HepG2 (cell line): ENCODE results near the gene KRT6B. TPM values are rescaled to one million over a fixed set of nuclear protein-coding genes. Genes with fewer than 3 reads are reported as not detected.

Experiments
- ATAC-seq: fragments of 200-7000 bp; cut with Tn5 transposase; 3 replicates; pipeline ENCODE4 v1.9.1; 2020; ENCODE audit warnings: mild to moderate bottlenecking, moderate library complexity
- BruUV-seq: library from RNA; stranded (reverse); fragments of 400-500 nt; replicated peaks from 2 replicates; lab custom pipeline; 2021; lab: Mats Ljungman, UMichigan
- CTCF ChIA-PET: fragments of 300-600 bp; formaldehyde crosslinking; extraction: SDS; loops from one replicate; lab custom pipeline; 2021; ENCODE audit warnings: low total read pairs, inconsistent platforms, low intra/inter-chr PET ratio; lab: Yijun Ruan, JAX
- POLR2A ChIA-PET: fragments of 350-600 bp; sonication (Branson Sonifier 250); formaldehyde crosslinking; loops from one replicate; lab custom pipeline; 2020; ENCODE audit warnings: antibody characterized with exemption, inconsistent platforms; lab: Yijun Ruan, JAX
- DNase-seq: peaks from one replicate; pipeline ENCODE4 v3.0.0-alpha.2; 2015; ENCODE audit warnings: low spot score
- FAIRE-seq: peaks from 3 replicates; lab custom pipeline; 2011; peaks lifted over from hg19 to GRCh38; lab: Jason Lieb, UNC
- H2AFZ ChIP-seq: one replicate; pipeline ENCODE4 v1.6.1; 2011; ENCODE audit warnings: low read length, inconsistent platforms
- H3K27ac ChIP-seq: fragments of 300-600 bp; 3 replicates; pipeline ENCODE4 v1.8.0; 2011; ENCODE audit warnings: mixed run types, mild to moderate bottlenecking, mixed read lengths, low read length, inconsistent platforms; ENCODE audit not compliant: insufficient read depth; ENCODE audit errors: extremely low read length
- H3K27me3 ChIP-seq, 2 experiments: fragments of 200-600 bp in 1 of 2; 2 replicates in 1 of 2; 3 replicates in 1 of 2; pipeline versions ENCODE4 v1.6.0 to v1.8.0; 2011; ENCODE audit warnings: low read length in 2 of 2, mild to moderate bottlenecking in 2 of 2, moderate library complexity in 2 of 2, inconsistent platforms in 1 of 2; ENCODE audit not compliant: insufficient read depth in 2 of 2, control insufficient read depth in 1 of 2
- H3K36me3 ChIP-seq, 2 experiments: fragments of 200-600 bp in 1 of 2; replicated peaks in 1 of 2; 2 replicates in 1 of 2; 3 replicates in 1 of 2; pipeline versions ENCODE4 v1.5.1 to v1.8.0; 2011; ENCODE audit warnings: low read length in 2 of 2, inconsistent platforms in 1 of 2; ENCODE audit not compliant: insufficient read depth in 2 of 2, control insufficient read depth in 1 of 2
- H3K4me1 ChIP-seq: 2 replicates; pipeline ENCODE4 v1.5.1; 2012; ENCODE audit warnings: low read length, inconsistent platforms; ENCODE audit not compliant: insufficient read depth
- H3K4me2 ChIP-seq: 2 replicates; pipeline ENCODE4 v1.6.0; 2011; ENCODE audit warnings: low read depth, low read length, inconsistent platforms
- H3K4me3 ChIP-seq, 3 experiments: fragments of 200-600 bp in 1 of 3; sonication (generic), shearing (Covaris generic) in 1 of 3; replicated peaks in 1 of 3; 2 replicates each; pipeline ENCODE4 v1.5.1; 2011 to 2016; ENCODE audit warnings: low read length in 3 of 3, inconsistent platforms in 2 of 3, low read depth in 2 of 3, mild to moderate bottlenecking in 2 of 3, control low read depth in 1 of 3, mixed read lengths in 1 of 3; ENCODE audit not compliant: insufficient read depth in 1 of 3
- H3K79me2 ChIP-seq: one replicate; pipeline ENCODE4 v1.6.1; 2011; ENCODE audit warnings: low read length, inconsistent platforms; ENCODE audit not compliant: insufficient read depth
- H3K9ac ChIP-seq: 2 replicates; pipeline ENCODE4 v1.6.0; 2011; ENCODE audit warnings: mild to moderate bottlenecking, low read depth, low read length, inconsistent platforms; ENCODE audit not compliant: insufficient read depth
- H3K9me3 ChIP-seq: 2 replicates; pipeline ENCODE4 v1.5.1; 2012; ENCODE audit warnings: mild to moderate bottlenecking, low read length
- H4K20me1 ChIP-seq: 2 replicates; pipeline ENCODE4 v1.6.0; 2011; ENCODE audit warnings: inconsistent platforms, mild to moderate bottlenecking, low read length, moderate library complexity; ENCODE audit not compliant: insufficient read depth
- ARNTL ChIP-seq: sonication (generic); formaldehyde crosslinking; IDR thresholded peaks from 2 replicates; pipeline ENCODE4 v1.4.0; 2020; ENCODE audit warnings: mild to moderate bottlenecking, missing genetic modification reagents
- HNRNPLL ChIP-seq: fragments of 200-400 bp; formaldehyde crosslinking; IDR thresholded peaks from 2 replicates; pipeline ENCODE4 v1.6.1; 2017; ENCODE audit warnings: mild to moderate bottlenecking, low read depth, low read length; ENCODE audit not compliant: poor library complexity, severe bottlenecking
- PHF8 ChIP-seq: sonication (generic); formaldehyde crosslinking; IDR thresholded peaks from 2 replicates; pipeline ENCODE4 v1.5.0; 2020; ENCODE audit warnings: missing genetic modification reagents
- ZFP41 ChIP-seq: sonication (generic); formaldehyde crosslinking; IDR thresholded peaks from 2 replicates; pipeline ENCODE4 v1.4.0; 2020; ENCODE audit warnings: mild to moderate bottlenecking, missing genetic modification reagents, borderline replicate concordance
- WGBS: methylation state at CpG from one replicate; pipeline ENCODE4 v1.1.6; 2017; ENCODE audit warnings: low lambda C conversion rate; 5-methylcytosine and 5-hydroxymethylcytosine counted together
- in situ Hi-C: cut with HindIII; loops from 2 replicates; pipeline ENCODE4 v1.10.0; 2017; ENCODE audit warnings: low pct_unique_long_range_greater_than_20kb; ENCODE audit not compliant: extremely low pct_ligation_motif_present
- intact Hi-C: fragments of 100-400 bp; cut with micrococcal nuclease; formaldehyde crosslinking; loops from one replicate; pipeline ENCODE4 v1.10.0; 2022; ENCODE audit not compliant: unreplicated experiment
- polyA plus RNA-seq, 8 experiments: library from polyadenylated mRNA; depleted of rRNA in 3 of 8; stranded (reverse) in 7 of 8; unstranded in 1 of 8; fragments of >200 nt; fragmentation: Illumina TruSeq in 4 of 8; extraction: Trizol in 4 of 8; gene quantifications; 2 replicates each; pipeline versions ENCODE4 v1.2.1 to v1.2.3, GENCODE V29; 2011 to 2016; ENCODE audit warnings: low read depth in 4 of 8, missing spikeins in 1 of 8, mixed read lengths in 1 of 8; ENCODE audit not compliant: insufficient read depth in 1 of 8
- total RNA-seq, 5 experiments: library from RNA; depleted of rRNA; stranded (reverse); fragments of >200 nt; fragmentation: Illumina TruSeq; extraction: Trizol; gene quantifications; 2 replicates each; pipeline ENCODE4 v1.2.3, GENCODE V29; 2016; ENCODE audit warnings: low read depth in 1 of 5
- TF ChIP-seq, protein P1 (sequence below): sonication (generic); formaldehyde crosslinking; conservative IDR thresholded peaks from 2 replicates; pipeline ENCODE4 v1.4.0; 2020; ENCODE audit warnings: mild to moderate bottlenecking, missing genetic modification reagents, moderate library complexity
- TF ChIP-seq, protein P2 (sequence below): sonication (generic); formaldehyde crosslinking; conservative IDR thresholded peaks from 2 replicates; pipeline ENCODE4 v1.8.0; 2022; ENCODE audit warnings: missing genetic modification reagents
- TF ChIP-seq, protein P3 (sequence below): sonication (generic); formaldehyde crosslinking; IDR thresholded peaks from 2 replicates; pipeline ENCODE4 v1.5.0; 2020; ENCODE audit warnings: mild to moderate bottlenecking, missing genetic modification reagents
- TF ChIP-seq, protein P4 (sequence below): IDR thresholded peaks from 2 replicates; pipeline ENCODE4 v1.6.1; 2016; ENCODE audit warnings: mild to moderate bottlenecking, missing biosample characterization, missing genetic modification reagents
- TF ChIP-seq, protein P5 (sequence below): sonication (generic); formaldehyde crosslinking; conservative IDR thresholded peaks from 2 replicates; pipeline ENCODE4 v1.5.0; 2020; ENCODE audit warnings: missing genetic modification reagents

The KRT6B gene
- total and polyA plus RNA-seq, 2 of the 13 experiments (the other 11 are each of a cell fraction or from before 2014, with no cell fraction given): not detected

DNA sequence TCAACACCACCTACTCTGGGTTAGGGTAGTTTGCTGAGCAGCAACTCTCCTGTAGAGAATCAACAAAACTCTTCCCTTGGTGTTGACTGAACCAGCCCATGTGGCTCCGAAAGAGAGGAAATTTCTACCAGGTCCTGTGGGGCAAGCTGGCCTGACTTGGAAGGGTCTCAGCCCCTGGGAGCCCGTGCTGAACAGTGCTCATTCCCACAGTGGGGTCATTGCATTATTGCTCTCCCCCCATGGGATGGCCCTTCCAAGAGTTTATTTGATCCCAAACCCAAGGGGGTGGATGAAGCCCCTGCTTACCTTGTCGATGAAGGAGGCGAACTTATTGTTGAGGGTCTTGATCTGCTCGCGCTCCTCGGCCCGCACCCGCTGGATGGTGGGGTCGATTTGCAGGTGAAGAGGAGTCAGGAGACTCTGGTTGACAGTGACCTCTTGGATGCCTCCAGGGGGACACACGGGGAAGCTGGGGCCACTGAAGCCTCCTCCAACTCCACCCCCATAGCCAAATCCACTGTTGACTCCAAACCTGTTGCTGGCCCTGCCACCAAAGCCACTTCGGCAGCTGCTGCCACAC lies 18.4 kb downstream of the KRT6B start:
- Histone ChIP-seq H3K4me2 (no peak overlapping the region), H3K9me3 (no peaks in the 10 kb centered on the region), H3K27me3 (peaks cover 4 to 13% of the 10 kb centered on the region in 2 experiments; a peak in 3 of 5 replicates), H3K9ac (no peak overlapping the region), H3K4me3 (no peak overlapping the region), H2AFZ (no peak overlapping the region), H3K36me3 (no peaks in the 10 kb centered on the region), H4K20me1 (no peaks in the 10 kb centered on the region), H3K79me2 (no peaks in the 10 kb centered on the region), H3K27ac (no peak overlapping the region), H3K4me1 (no peaks in the 10 kb centered on the region; the same call in 1 of the 2 replicates)
- TF ChIP-seq PHF8 (CRISPR knock-in tag) (no peak), ARNTL (CRISPR knock-in tag) (no peak), HNRNPLL (no peak), ZFP41 (no peak)
- TF ChIP-seq, protein P1, sequence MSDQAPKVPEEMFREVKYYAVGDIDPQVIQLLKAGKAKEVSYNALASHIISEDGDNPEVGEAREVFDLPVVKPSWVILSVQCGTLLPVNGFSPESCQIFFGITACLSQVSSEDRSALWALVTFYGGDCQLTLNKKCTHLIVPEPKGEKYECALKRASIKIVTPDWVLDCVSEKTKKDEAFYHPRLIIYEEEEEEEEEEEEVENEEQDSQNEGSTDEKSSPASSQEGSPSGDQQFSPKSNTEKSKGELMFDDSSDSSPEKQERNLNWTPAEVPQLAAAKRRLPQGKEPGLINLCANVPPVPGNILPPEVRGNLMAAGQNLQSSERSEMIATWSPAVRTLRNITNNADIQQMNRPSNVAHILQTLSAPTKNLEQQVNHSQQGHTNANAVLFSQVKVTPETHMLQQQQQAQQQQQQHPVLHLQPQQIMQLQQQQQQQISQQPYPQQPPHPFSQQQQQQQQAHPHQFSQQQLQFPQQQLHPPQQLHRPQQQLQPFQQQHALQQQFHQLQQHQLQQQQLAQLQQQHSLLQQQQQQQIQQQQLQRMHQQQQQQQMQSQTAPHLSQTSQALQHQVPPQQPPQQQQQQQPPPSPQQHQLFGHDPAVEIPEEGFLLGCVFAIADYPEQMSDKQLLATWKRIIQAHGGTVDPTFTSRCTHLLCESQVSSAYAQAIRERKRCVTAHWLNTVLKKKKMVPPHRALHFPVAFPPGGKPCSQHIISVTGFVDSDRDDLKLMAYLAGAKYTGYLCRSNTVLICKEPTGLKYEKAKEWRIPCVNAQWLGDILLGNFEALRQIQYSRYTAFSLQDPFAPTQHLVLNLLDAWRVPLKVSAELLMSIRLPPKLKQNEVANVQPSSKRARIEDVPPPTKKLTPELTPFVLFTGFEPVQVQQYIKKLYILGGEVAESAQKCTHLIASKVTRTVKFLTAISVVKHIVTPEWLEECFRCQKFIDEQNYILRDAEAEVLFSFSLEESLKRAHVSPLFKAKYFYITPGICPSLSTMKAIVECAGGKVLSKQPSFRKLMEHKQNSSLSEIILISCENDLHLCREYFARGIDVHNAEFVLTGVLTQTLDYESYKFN: no peak
- TF ChIP-seq, protein P2, sequence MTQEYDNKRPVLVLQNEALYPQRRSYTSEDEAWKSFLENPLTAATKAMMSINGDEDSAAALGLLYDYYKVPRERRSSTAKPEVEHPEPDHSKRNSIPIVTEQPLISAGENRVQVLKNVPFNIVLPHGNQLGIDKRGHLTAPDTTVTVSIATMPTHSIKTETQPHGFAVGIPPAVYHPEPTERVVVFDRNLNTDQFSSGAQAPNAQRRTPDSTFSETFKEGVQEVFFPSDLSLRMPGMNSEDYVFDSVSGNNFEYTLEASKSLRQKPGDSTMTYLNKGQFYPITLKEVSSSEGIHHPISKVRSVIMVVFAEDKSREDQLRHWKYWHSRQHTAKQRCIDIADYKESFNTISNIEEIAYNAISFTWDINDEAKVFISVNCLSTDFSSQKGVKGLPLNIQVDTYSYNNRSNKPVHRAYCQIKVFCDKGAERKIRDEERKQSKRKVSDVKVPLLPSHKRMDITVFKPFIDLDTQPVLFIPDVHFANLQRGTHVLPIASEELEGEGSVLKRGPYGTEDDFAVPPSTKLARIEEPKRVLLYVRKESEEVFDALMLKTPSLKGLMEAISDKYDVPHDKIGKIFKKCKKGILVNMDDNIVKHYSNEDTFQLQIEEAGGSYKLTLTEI (CRISPR knock-in tag): no peak
- TF ChIP-seq, protein P3, sequence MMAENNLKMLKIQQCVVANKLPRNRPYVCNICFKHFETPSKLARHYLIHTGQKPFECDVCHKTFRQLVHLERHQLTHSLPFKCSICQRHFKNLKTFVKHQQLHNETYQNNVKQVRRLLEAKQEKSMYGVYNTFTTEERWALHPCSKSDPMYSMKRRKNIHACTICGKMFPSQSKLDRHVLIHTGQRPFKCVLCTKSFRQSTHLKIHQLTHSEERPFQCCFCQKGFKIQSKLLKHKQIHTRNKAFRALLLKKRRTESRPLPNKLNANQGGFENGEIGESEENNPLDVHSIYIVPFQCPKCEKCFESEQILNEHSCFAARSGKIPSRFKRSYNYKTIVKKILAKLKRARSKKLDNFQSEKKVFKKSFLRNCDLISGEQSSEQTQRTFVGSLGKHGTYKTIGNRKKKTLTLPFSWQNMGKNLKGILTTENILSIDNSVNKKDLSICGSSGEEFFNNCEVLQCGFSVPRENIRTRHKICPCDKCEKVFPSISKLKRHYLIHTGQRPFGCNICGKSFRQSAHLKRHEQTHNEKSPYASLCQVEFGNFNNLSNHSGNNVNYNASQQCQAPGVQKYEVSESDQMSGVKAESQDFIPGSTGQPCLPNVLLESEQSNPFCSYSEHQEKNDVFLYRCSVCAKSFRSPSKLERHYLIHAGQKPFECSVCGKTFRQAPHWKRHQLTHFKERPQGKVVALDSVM (CRISPR knock-in tag): no peak
- TF ChIP-seq, protein P4, sequence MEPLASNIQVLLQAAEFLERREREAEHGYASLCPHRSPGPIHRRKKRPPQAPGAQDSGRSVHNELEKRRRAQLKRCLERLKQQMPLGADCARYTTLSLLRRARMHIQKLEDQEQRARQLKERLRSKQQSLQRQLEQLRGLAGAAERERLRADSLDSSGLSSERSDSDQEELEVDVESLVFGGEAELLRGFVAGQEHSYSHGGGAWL (CRISPR knock-in tag): no peak
- TF ChIP-seq, protein P5, sequence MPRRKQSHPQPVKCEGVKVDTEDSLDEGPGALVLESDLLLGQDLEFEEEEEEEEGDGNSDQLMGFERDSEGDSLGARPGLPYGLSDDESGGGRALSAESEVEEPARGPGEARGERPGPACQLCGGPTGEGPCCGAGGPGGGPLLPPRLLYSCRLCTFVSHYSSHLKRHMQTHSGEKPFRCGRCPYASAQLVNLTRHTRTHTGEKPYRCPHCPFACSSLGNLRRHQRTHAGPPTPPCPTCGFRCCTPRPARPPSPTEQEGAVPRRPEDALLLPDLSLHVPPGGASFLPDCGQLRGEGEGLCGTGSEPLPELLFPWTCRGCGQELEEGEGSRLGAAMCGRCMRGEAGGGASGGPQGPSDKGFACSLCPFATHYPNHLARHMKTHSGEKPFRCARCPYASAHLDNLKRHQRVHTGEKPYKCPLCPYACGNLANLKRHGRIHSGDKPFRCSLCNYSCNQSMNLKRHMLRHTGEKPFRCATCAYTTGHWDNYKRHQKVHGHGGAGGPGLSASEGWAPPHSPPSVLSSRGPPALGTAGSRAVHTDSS (CRISPR knock-in tag): no peak
- ChIA-PET CTCF (no interaction called here), POLR2A (no interaction called here)
- intact Hi-C loops: no loop called here
- WGBS: 22% methylated on average over 3 of the region's 12 CpGs
- in situ Hi-C loops: no loop called here
- ATAC-seq (no peak), FAIRE-seq (no peak), DNase-seq (no peak)
- BruUV-seq: no TSS peak
